G401.6 (cell line): ENCODE results near the gene REM2.
"Not testable (repeated sequence)": the region's sequence is repeated elsewhere in the genome, so short reads cannot be mapped to it uniquely, and the experiment has no call there.

Experiments
- FAIRE-seq: peaks from 2 replicates; lab custom pipeline; 2012; peaks lifted over from hg19 to GRCh38; lab: Jason Lieb, UNC

The REM2 gene

GRCh38 chr14:22898302-22899090 is 15.5 kb downstream of the REM2 start:
- FAIRE-seq, result no peak

DNA sequence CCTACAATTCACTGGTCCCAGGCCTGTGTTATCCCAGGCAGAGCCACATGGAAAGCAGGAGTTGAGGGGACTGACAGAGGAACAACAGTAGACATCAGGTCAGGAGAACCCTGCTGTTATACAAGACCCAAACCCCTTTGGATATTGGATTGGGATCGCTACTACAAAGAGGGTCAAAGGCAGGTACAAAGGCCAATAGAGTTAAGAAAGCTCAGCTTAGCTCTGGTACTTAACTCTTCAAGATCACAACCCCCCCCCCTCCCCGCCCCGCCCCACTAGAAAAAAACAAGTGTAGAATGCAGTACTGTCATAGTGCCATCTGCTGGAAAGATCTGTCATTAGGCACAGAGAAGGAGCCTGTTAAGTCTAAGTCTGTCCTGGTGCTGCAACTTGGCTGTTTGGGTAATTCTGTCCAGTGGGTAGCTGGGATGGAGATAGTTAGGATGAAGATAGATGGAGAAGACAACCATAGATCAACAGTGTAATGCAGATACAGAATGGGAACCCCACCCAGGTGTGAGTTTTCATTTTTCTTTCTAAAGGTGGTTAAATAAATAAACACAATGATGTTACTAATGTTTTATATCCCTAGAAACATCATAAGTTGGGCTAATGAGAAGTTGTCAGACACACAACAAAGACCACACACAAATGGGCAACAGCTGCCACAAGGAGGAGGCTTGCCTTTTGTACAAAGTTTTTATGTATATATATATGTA is 17.2 kb downstream of the REM2 start:
- FAIRE-seq, result no peak

- no peak for FAIRE-seq
Measured at GRCh38 chr14:22901799-22902198, 18.8 kb downstream of the REM2 start.

- FAIRE-seq, result no peak
Measured at GRCh38 chr14:22903742-22904087, 20.7 kb downstream of the REM2 start.

DNA sequence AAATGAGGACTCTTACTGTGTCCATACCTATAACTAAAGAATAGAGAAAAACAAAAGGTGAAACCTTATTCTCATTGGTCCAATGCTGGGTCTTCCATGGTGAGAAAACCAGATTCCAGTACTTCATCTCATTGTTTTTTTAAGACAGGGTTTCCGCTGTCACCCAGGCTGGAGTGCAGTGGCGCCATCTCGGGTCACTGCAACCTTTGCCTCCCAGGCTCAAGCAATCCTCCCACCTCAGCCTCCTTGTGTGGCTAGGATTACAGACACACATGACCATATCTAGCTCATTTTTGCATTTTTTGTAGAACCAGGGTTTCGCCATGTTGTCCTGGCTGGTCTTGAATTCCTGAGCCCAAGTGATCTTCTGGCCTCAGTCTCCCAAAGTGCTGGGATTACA is 22.6 kb downstream of the REM2 start:
- no peak for FAIRE-seq

DNA sequence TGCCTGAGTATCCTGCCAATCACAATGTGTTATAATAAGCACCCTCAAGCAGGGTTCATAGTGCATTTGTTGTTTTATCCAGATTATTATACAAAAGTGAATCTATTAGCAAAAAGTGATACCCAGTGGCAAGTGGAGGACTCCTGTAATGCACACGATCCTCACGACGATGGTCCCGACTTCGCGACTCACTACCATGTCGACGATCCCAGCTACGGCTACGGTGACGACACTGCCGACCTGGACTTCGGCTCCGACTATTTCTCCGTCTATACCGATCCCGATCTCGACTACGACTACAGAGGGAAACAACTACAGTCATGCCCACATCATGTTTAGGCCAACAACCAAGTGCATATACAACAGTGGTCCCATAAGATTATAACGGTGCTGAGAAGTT is 23.1 kb downstream of the REM2 start:
- no peak for FAIRE-seq

DNA sequence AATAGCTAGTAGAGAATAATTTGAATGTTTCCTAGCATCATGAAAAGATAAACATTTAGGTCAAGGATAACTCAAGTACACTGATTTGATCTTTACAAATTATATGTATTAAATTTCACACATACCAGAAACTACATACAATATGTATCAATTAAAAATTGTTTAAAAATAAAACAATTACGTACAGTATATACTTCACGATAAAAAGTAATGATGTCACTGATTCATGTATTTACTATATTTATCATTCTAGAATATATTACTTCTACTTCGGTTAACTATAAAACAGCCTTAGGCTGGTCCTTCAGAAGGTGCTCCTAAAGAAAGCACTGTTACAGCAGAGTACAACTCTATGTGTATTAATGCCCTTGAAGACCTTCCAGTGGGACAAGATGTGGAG is 24.4 kb downstream of the REM2 start:
- peak; percentile 48 for FAIRE-seq

- no peak for FAIRE-seq
Measured at GRCh38 chr14:22908601-22909000, 25.6 kb downstream of the REM2 start.

DNA sequence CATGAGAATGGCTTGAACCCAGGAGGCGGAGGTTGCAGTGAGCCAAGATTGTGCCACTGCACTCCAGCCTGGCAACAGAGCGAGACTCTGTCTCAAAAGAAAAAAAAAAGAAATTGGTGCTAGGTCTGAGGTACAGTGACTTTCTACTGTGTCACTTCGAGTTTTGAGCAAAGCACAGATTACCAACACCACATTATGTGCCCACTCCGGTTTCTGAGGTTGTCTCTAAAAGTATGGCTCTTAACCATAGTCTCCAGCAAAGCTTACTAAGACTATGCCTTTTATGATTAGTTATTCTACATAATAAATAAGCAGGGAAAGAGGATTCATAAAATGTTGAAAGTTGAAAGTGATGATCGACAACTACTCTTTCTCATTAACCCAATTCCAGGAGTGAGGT is 27.9 kb downstream of the REM2 start:
- FAIRE-seq, result no peak

GRCh38 chr14:22914836-22915235 is 31.8 kb downstream of the REM2 start:
- FAIRE-seq, result not testable (repeated sequence)

DNA sequence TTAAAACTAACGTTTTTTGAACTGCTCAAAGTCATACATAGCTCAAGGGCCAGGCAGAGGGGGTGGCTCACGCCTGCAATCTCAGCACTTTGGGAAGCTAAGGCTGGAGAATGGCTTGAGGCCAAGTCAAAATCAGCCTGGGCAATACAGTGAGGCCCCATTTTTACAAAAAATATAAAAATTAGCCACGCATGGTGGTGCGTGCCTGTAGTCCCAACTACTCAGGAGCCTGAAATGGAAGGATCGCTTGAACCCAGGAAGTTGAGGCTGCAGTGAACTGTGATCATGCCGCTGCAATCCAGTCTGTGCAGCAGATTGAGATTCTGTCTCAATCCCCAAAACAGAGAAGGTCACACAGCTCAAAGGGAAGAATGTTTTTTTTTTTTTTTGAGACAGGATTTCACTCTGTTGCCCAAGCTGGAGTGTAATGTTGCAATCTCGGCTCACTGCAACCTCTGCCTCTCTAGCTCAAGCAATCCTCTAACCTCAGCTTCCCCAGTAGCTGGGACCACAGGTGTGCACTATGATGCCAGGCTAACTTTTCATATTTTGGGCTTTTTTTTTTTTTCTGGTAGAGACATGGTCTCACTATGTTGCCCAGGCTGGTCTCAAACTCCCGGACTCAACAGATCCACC is 33.0 kb downstream of the REM2 start:
- FAIRE-seq, result no peak

DNA sequence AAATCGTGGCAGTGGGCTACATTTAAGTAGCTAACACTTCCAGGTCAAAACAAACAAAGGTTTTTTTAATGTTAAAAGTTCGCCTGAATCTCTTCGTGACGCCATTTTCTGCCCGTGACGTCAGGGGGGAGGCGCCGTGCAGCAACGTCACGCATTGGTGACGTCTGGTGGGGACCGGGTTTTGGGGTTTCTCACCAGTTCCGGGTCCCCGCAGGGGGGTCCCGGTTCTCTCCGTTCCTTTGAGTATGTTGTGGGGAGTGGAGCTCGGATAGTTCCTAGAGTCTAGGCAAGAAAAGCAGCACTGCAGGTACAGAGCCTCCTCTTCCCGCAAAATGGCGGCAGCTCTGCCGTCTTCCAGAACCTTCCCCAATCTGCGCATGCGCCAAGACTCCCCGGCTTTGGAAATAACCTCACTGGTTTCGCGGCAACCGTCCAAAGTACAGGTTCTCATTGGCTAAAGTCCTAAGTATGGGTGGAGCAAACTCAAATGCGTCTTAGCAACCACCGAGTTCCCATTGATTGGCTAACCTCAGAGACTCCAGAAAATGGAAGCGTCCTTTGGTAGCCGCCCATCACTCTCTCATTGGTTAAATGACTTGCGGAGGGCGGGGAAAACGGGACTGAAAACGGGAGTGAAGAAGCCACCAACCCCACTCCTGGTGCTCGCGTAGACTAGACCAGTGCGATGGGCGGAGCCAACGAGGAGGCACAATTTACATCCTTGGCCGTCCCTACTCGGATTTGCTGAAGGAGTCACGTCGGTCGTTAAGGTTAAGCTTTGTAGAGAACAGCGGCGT is 36.0 kb downstream of the REM2 start, which contains the start of gene RBM23:
TSS of gene RBM23 (minus strand) at position 346 of the 797 bp plus-strand sequence.
- FAIRE-seq, result peak; percentile 99

- no peak for FAIRE-seq
Measured at GRCh38 chr14:22919601-22919921, 36.5 kb downstream of the REM2 start.

DNA sequence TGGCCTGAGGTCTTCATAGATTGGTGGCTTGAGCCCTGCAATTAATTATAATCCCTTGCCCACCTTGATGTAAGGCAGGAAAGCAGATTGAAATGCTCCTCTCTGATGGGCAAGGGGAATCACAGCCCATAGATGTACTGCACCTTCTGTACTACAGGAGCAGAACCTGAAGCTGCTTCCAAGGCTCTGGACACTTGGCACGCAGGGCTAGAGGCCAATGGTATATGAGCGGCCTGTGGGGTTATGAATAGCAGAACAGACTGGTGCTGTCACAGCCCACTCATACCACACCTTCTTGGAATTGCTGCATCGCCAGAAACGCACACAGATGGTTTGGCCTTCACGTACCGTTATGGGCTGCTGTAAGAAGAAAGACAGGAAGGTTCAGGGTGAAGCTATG is 37.7 kb downstream of the REM2 start:
- FAIRE-seq, result no peak

- FAIRE-seq, result no peak
Measured at GRCh38 chr14:22922294-22922693, 39.3 kb downstream of the REM2 start.

- FAIRE-seq, result no peak
Measured at GRCh38 chr14:22923746-22924145, 40.7 kb downstream of the REM2 start.

DNA sequence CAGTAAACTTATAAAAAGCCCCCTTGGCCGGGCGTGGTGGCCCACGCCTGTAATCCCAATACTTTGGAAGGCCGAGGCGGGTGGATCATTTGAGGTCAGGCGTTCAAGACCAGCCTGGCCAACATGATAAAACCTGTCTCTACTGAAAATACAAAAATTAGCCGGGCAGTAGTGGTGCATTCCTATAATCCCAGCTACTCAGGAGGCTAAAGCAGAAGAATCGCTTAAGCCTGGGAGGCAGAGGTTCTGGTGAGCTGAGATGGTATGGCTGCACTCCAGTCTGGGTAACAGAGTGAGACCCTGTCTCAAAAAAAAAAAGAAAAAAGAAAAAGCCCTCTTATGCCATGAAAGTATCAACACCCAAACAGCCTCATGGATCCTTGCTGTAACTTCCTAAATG is 42.5 kb downstream of the REM2 start:
- no peak for FAIRE-seq

DNA sequence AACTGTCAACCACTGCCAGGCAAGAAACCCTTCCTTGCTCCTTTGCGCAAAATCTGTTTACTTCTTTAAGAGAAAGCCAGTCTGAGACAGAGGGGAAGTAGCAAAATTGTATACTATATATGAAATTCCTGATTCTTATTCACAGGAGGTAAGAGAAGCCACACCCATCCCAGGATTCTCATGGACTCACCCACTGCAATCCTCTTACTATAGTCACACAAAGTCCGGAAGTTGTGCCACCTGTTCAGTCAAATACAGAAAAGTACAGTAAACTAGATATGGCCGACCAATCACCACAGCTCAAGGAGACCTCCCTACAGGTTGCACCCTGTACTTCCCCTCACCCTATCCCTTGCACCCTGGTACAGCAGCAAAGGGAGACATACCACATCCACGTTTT is 43.3 kb downstream of the REM2 start:
- FAIRE-seq, result no peak

DNA sequence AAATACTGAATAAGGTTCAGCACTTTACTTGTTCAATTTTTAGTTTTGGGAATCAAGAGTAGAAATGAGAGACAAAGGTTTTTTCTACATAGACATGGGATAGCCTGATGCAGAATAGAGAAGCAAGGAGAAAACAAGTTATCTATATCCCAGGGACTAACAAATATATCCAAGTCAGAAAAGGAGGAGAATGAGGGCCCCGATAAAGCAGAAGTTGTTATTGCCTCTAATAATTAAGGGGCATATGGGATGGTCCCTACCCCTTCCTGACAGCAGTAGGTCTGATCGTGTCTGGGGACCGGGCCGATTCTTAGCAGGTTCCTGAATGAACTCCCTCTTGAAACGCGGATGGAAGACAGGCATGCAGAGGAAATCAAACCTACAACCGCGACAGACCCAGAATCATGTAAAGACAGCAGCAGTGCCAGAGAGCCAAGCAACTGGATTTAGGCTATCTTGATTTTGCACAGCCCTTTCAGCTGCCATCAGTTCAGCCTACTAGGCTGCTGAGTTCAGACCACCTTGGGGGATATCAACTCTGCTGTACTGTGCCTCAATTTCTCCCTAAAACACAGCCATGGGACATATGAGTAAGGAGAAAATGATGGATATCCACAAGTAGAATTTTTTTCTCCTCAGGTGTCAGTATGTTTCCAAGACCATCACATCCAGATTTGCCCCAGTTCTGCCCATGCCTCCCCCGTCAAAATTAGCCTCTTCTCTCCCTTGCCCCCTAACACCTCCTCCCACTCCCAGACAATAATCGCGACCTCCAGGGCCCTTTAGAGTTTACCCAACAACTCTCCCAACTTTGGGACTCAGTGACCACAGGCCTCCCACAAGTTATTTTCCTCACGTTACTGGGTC is 45.4 kb downstream of the REM2 start:
- no peak for FAIRE-seq

- FAIRE-seq, result peak; percentile 98
Measured at GRCh38 chr14:22929104-22929960, 46.3 kb downstream of the REM2 start, which contains the start of gene PRMT5. PRMT5 (minus strand) TSS chr14:22929376; CDS start chr14:22929361, 15 bp downstream.

- FAIRE-seq, result no peak
Measured at GRCh38 chr14:22929961-22930364, 46.9 kb downstream of the REM2 start.
